Gastroesophageal sphincter (tissue), 3 donors: ENCODE measurements around the gene HOXA6.
A peak's percentile ranks its signal among the peaks of the same experiment; 100 is the strongest.

Experiments used
- POLR2A ChIP-seq, 2 donors: fragments of 450-650 bp; IDR thresholded peaks; one replicate each; pipeline ENCODE4 v1.6.1; 2017; ENCODE audit warnings: antibody characterized with exemption in 2 of 2, mild to moderate bottlenecking in 2 of 2, moderate library complexity in 1 of 2
- TF ChIP-seq, protein P1 (sequence below), 4 experiments: fragments of 200-600 bp in 2 of 4; fragments of 450-650 bp in 2 of 4; sonication (generic) in 1 of 4; IDR thresholded peaks; one replicate each; pipeline ENCODE4 v1.5.1; 2017 to 2019; ENCODE audit warnings: antibody characterized with exemption in 4 of 4, mild to moderate bottlenecking in 2 of 4, moderate library complexity in 2 of 4

DNA sequence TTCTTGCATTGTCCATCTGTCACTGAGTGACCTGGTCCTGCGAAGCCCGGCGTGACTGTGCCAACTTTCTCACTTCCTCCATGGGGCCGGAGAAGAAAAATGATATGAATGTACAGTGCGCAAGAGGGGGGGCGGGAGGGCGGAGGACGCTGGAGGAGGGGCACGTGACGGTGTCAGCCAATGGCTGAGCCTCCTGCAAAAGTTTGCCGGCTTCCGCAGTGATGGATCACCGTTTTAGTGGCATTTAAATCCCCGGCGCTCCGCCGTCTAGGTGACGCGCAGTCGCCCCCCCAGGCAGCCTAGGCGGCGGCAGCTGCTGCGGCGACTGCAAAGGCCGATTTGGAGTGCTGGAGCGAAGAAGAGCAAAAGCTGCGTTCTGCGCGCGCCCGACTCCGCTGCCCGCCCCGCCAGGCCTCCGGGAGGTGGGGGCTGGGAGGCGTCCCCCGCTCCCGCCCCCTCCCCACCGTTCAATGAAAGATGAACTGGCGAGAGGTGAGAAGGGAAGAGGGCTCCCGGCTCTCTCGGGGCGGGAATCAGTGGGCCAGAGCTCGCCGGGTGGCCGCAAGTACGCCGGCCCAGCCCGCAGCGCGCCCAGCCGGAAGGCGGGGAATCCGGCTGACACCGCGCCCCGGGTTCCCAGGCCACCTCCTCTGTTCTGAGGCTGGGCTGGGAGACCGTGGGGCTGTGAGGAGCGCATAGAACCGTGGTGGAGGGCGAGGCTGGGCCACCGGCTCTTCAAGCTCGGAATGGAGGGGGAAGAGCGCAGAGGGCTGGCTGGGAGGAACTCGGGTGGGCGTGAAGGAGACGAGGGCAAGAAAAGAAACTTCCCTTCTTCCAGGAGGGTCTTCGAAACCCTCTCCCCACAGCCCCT lies 51.4 kb downstream of the HOXA6 start, which contains the start of gene HOXA1:
- TF ChIP-seq, protein P1, sequence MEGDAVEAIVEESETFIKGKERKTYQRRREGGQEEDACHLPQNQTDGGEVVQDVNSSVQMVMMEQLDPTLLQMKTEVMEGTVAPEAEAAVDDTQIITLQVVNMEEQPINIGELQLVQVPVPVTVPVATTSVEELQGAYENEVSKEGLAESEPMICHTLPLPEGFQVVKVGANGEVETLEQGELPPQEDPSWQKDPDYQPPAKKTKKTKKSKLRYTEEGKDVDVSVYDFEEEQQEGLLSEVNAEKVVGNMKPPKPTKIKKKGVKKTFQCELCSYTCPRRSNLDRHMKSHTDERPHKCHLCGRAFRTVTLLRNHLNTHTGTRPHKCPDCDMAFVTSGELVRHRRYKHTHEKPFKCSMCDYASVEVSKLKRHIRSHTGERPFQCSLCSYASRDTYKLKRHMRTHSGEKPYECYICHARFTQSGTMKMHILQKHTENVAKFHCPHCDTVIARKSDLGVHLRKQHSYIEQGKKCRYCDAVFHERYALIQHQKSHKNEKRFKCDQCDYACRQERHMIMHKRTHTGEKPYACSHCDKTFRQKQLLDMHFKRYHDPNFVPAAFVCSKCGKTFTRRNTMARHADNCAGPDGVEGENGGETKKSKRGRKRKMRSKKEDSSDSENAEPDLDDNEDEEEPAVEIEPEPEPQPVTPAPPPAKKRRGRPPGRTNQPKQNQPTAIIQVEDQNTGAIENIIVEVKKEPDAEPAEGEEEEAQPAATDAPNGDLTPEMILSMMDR (IDR thresholded peaks at IDR 0.05) = no peak
- TF ChIP-seq POLR2A (IDR thresholded peaks at IDR 0.05) = peak; percentile 86 to 94
